Chondrocyte (in vitro differentiated cells): Measurements from ENCODE around the gene MOCS1. TPM values are rescaled to one million over a fixed set of nuclear protein-coding genes. Genes with fewer than 3 reads are reported as not detected.

Experiments
- DNase-seq: peaks from one replicate; pipeline ENCODE4 v3.0.0; 2021; ENCODE audit warnings: mixed read lengths, low spot score
- H3K27ac Mint-ChIP-seq: one replicate; pipeline ENCODE4 v1.8.0; 2021; ENCODE audit warnings: mild to moderate bottlenecking, moderate library complexity, mixed read lengths; ENCODE audit not compliant: unreplicated experiment
- H3K27me3 Mint-ChIP-seq: 2 replicates; pipeline ENCODE4 v1.8.0; 2021; ENCODE audit warnings: low read depth, mixed read lengths
- H3K36me3 Mint-ChIP-seq: 2 replicates; pipeline ENCODE4 v1.8.0; 2021; ENCODE audit warnings: low read depth, mixed read lengths
- H3K4me1 Mint-ChIP-seq: 2 replicates; pipeline ENCODE4 v1.8.0; 2021; ENCODE audit warnings: low read depth, mild to moderate bottlenecking, mixed read lengths
- H3K4me3 Mint-ChIP-seq: one replicate; pipeline ENCODE4 v1.8.0; 2021; ENCODE audit warnings: mild to moderate bottlenecking, moderate library complexity, mixed read lengths; ENCODE audit not compliant: unreplicated experiment
- H3K9me3 Mint-ChIP-seq: 2 replicates; pipeline ENCODE4 v1.8.0; 2021; ENCODE audit warnings: low read depth, mixed read lengths
- total RNA-seq: library from RNA; stranded (reverse); gene quantifications from 3 replicates; pipeline ENCODE4 v1.2.1, GENCODE V29; 2021
- TF ChIP-seq, protein P1 (sequence below): fragments of 200-600 bp; sonication (generic); IDR thresholded peaks from 2 replicates; pipeline ENCODE4 v1.5.0; 2021; ENCODE audit warnings: antibody characterized with exemption, mild to moderate bottlenecking, moderate library complexity

MOCS1 gene
- total RNA-seq, 1 donor from 2014 or later: 35.2 TPM

DNA sequence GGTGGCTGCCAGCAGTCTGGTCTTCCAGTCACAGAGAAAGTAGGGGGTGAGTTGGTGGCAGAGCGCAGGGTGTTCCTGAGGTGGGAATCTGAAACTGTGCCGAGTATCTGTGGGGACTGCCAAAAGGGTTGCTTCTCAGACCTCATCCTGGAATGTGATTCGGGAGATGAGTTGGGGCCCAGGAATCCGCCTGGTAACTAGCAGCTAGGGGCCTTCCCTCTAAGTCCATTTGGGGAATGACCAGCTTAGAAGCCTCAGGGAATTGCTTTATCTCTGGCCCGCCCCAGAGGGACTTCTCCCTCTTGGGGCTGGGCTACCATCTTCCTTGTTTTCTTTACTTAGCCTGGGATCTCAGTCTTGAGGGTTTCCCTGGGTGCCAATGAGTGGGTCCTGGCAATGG lies 49.6 kb downstream of the MOCS1 start:
- DNase-seq: no peak
- Mint-ChIP-seq H3K27ac (no peak overlapping the region), H3K4me1 (no peaks in the 10 kb centered on the region), H3K27me3 (no peaks in the 10 kb centered on the region), H3K4me3 (no peak overlapping the region), H3K9me3 (no peaks in the 10 kb centered on the region), H3K36me3 (peaks cover 24% of the 10 kb centered on the region)
- TF ChIP-seq, protein P1, sequence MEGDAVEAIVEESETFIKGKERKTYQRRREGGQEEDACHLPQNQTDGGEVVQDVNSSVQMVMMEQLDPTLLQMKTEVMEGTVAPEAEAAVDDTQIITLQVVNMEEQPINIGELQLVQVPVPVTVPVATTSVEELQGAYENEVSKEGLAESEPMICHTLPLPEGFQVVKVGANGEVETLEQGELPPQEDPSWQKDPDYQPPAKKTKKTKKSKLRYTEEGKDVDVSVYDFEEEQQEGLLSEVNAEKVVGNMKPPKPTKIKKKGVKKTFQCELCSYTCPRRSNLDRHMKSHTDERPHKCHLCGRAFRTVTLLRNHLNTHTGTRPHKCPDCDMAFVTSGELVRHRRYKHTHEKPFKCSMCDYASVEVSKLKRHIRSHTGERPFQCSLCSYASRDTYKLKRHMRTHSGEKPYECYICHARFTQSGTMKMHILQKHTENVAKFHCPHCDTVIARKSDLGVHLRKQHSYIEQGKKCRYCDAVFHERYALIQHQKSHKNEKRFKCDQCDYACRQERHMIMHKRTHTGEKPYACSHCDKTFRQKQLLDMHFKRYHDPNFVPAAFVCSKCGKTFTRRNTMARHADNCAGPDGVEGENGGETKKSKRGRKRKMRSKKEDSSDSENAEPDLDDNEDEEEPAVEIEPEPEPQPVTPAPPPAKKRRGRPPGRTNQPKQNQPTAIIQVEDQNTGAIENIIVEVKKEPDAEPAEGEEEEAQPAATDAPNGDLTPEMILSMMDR: no peak

DNA sequence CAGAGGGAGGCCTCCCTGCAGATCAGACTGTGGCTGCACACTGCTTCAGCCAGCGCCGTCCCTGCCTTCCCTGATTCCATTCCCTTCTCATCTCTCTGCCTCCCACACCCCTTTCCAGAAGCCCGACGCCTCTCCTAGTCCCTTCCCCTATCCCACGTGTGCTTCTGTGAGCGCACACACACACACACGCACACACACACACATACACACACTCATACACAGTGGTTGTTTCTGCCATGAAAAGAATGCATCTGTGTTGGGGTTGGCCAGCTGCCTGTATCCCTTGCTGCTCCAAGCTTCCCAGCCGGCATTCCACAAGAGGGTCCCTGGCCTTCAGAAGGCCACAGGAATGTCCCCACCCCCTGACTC lies 51.7 kb downstream of the MOCS1 start:
- no peak for DNase-seq
- Mint-ChIP-seq H3K4me1 (no peaks in the 10 kb centered on the region), H3K36me3 (peaks cover 22% of the 10 kb centered on the region), H3K9me3 (no peaks in the 10 kb centered on the region), H3K4me3 (peak overlapping the region; percentile 56), H3K27me3 (no peaks in the 10 kb centered on the region), H3K27ac (no peak overlapping the region)
- TF ChIP-seq, protein P1: no peak

DNA sequence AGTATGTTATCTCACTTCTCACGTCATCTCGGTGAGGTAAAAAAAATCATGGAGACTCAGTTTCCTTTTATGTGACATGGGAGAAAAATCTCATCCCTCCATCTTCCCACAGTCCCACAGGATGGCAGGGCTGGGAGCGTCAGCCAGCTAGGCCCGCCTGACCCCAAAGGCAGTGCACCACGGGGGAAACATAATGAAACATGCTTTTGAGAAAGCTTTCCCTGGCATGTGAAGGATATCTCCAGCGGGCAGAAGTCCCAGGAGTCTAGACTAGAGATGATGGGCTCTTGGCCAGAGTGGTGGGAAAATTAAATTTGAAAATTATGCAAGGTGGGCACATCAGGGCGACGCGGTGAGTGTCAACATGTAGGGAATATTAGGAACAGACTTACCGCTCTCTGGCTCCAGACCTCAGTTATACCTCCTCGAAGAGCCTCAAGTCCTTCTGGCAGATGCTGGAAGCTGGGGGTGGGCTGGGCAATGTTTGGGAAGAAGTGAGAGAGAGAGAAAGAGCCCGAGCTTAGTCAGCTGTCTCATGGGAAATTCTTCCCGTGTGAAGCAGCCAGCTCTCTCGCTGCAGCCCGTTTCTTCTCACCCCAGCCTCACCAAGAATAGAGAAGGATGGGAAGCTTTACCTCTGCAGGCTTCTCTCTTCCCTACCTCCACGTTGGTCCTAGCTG lies 52.3 kb downstream of the MOCS1 start:
- Mint-ChIP-seq H3K4me1 (no peaks in the 10 kb centered on the region), H3K36me3 (peaks cover 27% of the 10 kb centered on the region), H3K4me3 (peak overlapping the region; percentile 56), H3K9me3 (no peaks in the 10 kb centered on the region), H3K27ac (no peak overlapping the region), H3K27me3 (no peaks in the 10 kb centered on the region)
- TF ChIP-seq, protein P1: no peak
- DNase-seq: no peak

DNA sequence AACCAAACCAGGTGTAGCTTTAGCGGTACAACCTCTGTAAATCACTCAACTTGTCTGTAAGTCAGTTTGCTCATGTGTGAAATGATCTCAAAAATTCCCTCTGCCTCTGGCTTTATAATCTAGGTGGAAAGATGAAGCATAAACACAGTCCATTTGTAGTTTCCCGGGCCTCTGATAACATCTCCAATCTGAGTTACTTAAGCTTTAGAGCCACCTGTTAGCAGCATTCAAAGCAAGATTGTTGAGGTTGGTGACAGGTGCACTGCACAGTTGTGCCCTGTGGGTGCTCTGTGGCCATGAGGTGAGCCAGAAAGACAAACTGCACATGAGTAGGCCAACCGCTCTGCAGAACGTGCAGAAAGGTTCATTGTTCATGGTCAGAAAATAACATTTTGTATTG lies 53.7 kb downstream of the MOCS1 start:
- no peaks in the 10 kb centered on the region for H3K4me1 Mint-ChIP-seq
- H3K27ac Mint-ChIP-seq: no peak overlapping the region
- TF ChIP-seq, protein P1: no peak
- peaks cover 27% of the 10 kb centered on the region for H3K36me3 Mint-ChIP-seq
- H3K9me3 Mint-ChIP-seq: no peaks in the 10 kb centered on the region
- no peak overlapping the region for H3K4me3 Mint-ChIP-seq
- DNase-seq: no peak
- no peaks in the 10 kb centered on the region for H3K27me3 Mint-ChIP-seq

DNA sequence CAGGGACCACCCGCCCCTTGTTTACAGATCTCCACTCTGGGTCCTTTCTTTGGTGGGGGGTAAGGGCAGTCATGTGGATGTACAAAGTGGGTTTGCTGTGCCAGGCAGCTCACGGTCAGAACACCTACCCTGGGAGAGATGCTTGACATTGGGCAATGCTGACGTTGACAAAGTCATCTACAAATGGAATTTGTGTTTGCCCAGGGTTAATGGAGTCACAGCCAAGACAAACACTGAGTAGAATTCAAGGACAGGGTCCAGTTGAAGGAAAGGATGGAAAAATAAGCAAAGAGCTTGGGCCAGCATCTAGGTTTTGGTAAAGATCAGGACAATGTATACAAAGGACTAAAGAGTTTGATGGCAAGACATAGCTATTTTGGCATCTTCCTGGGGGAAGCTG lies 54.7 kb downstream of the MOCS1 start:
- Mint-ChIP-seq H3K4me1 (no peaks in the 10 kb centered on the region), H3K36me3 (peaks cover 37% of the 10 kb centered on the region), H3K27me3 (no peaks in the 10 kb centered on the region), H3K4me3 (no peak overlapping the region), H3K27ac (no peak overlapping the region), H3K9me3 (no peaks in the 10 kb centered on the region)
- TF ChIP-seq, protein P1: no peak
- DNase-seq: no peak
